Esophagus muscularis mucosa (tissue), 4 donors: ENCODE results near the gene CIITA. TPM values are rescaled to one million over a fixed set of nuclear protein-coding genes. Genes with fewer than 3 reads are reported as not detected.

Experiments used
- DNase-seq: peaks from one replicate; pipeline ENCODE4 v3.0.0-alpha.2; 2017; ENCODE audit errors: extremely low spot score
- H3K27ac ChIP-seq, 4 donors: fragments of 200-600 bp; sonication (generic); replicated peaks in 1 of 4; 1 replicate in 3 of 4; 2 replicates in 1 of 4; pipeline ENCODE4 v1.5.1; 2016 to 2019; ENCODE audit warnings: mild to moderate bottlenecking in 1 of 4
- H3K27me3 ChIP-seq, 4 donors: fragments of 200-600 bp; sonication (generic); one replicate each; pipeline versions ENCODE4 v1.5.1 to v1.6.0; 2016 to 2019
- H3K36me3 ChIP-seq, 4 donors: fragments of 200-600 bp; sonication (generic); one replicate each; pipeline ENCODE4 v1.5.1; 2016 to 2019
- H3K4me1 ChIP-seq, 4 donors: fragments of 200-600 bp; sonication (generic); one replicate each; pipeline ENCODE4 v1.5.1; 2016 to 2019
- H3K4me3 ChIP-seq, 4 donors: fragments of 200-600 bp; sonication (generic); 1 replicate in 2 of 4; 2 replicates in 2 of 4; pipeline ENCODE4 v1.5.1; 2016 to 2019; ENCODE audit warnings: mild to moderate bottlenecking in 4 of 4, moderate library complexity in 1 of 4
- H3K9me3 ChIP-seq, 4 donors: fragments of 200-600 bp; sonication (generic); 1 replicate in 3 of 4; 2 replicates in 1 of 4; pipeline ENCODE4 v1.5.1; 2016 to 2019
- CTCF ChIP-seq, 3 experiments: fragments of 200-600 bp in 2 of 3; fragments of 450-650 bp in 1 of 3; sonication (generic) in 2 of 3; IDR thresholded peaks; one replicate each; pipeline ENCODE4 v1.5.1; 2017 to 2019; ENCODE audit warnings: antibody characterized with exemption in 3 of 3, mild to moderate bottlenecking in 2 of 3, moderate library complexity in 1 of 3
- EP300 ChIP-seq: sonication (generic); formaldehyde crosslinking; IDR thresholded peaks from one replicate; pipeline ENCODE4 v1.6.1; 2017; ENCODE audit warnings: antibody characterized with exemption
- POLR2A ChIP-seq: fragments of 450-650 bp; IDR thresholded peaks from one replicate; pipeline ENCODE4 v1.6.1; 2017; ENCODE audit warnings: antibody characterized with exemption, moderate library complexity, mild to moderate bottlenecking, low read depth
- POLR2AphosphoS5 ChIP-seq, 2 donors: sonication (generic); formaldehyde crosslinking; IDR thresholded peaks; one replicate each; pipeline ENCODE4 v1.6.1; 2017; ENCODE audit warnings: antibody characterized with exemption in 2 of 2
- WGBS: methylation state at CpG from one replicate; pipeline ENCODE4 v1.1.5; 2018; 5-methylcytosine and 5-hydroxymethylcytosine counted together
- intact Hi-C: fragments of 100-400 bp; cut with DNase I; formaldehyde crosslinking; loops from one replicate; pipeline ENCODE4 v1.15.1; 2023
- total RNA-seq, 4 donors: library from RNA; depleted of rRNA; stranded (reverse); fragments of >200 nt; gene quantifications; one replicate each; pipeline versions ENCODE4 v1.1.0 to v1.2.1, GENCODE V29; 2016

Gene CIITA
- total RNA-seq, 4 donors from 2014 or later, result 6.8 to 11.2 (median 8.9) TPM

- Histone ChIP-seq H3K4me1 (no peaks in the 10 kb centered on the region), H3K36me3 (peaks cover 0 to 48% (median 21%) of the 10 kb centered on the region in 4 donors), H3K27me3 (no peaks in the 10 kb centered on the region), H3K9me3 (peaks cover 0 to 13% (median 3%) of the 10 kb centered on the region in 4 donors), H3K4me3 (no peak overlapping the region), H3K27ac (no peak overlapping the region)
- intact Hi-C loops, result no loop called here
- TF ChIP-seq POLR2A (no peak), POLR2AphosphoS5 (IDR thresholded peaks at IDR 0.05) (no peak), EP300 (no peak), CTCF (IDR thresholded peaks at IDR 0.05) (no peak)
- 89% methylated on average over 28 of the region's 46 CpGs for WGBS
- DNase-seq, result no peak
These were observed 30.1 kb downstream of the CIITA start for GRCh38 chr16:10906914-10907756.

GRCh38 chr16:10907757-10908045 lies 30.7 kb downstream of the CIITA start:
- peaks cover 0 to 43% (median 18%) of the 10 kb centered on the region in 4 donors for H3K36me3 ChIP-seq
- H3K27ac ChIP-seq, result no peak overlapping the region
- WGBS, result 94% methylated on average over 12 of the region's 21 CpGs
- intact Hi-C loops, result no loop called here
- H3K9me3 ChIP-seq, result peaks cover 0 to 8% (median 3%) of the 10 kb centered on the region in 4 donors
- no peaks in the 10 kb centered on the region for H3K4me1 ChIP-seq
- H3K4me3 ChIP-seq, result no peak overlapping the region
- H3K27me3 ChIP-seq, result no peaks in the 10 kb centered on the region
- TF ChIP-seq POLR2A (no peak), EP300 (no peak), CTCF (IDR thresholded peaks at IDR 0.05) (no peak), POLR2AphosphoS5 (IDR thresholded peaks at IDR 0.05) (no peak)
- no peak for DNase-seq

- no peak overlapping the region for H3K27ac ChIP-seq
- no peaks in the 10 kb centered on the region for H3K27me3 ChIP-seq
- intact Hi-C loops, result loop anchor here (10.0 kb wide), 1 partner anchor 336 kb away; no protein-coding TSS in a partner anchor
- TF ChIP-seq POLR2A (no peak), EP300 (no peak), POLR2AphosphoS5 (IDR thresholded peaks at IDR 0.05) (no peak), CTCF (IDR thresholded peaks at IDR 0.05) (no peak)
- no peak overlapping the region for H3K4me3 ChIP-seq
- no peaks in the 10 kb centered on the region for H3K4me1 ChIP-seq
- no peaks in the 10 kb centered on the region for H3K9me3 ChIP-seq
- no peak for DNase-seq
- H3K36me3 ChIP-seq, result peaks cover 0 to 26% (median 9%) of the 10 kb centered on the region in 4 donors
These were observed 34.3 kb downstream of the CIITA start for GRCh38 chr16:10911267-10911666.

- Histone ChIP-seq H3K36me3 (peaks cover 0 to 5% (median 0%) of the 10 kb centered on the region in 4 donors), H3K4me3 (no peak overlapping the region), H3K27ac (no peak overlapping the region), H3K9me3 (no peaks in the 10 kb centered on the region), H3K4me1 (peaks cover 17 to 29% (median 24%) of the 10 kb centered on the region in 4 donors), H3K27me3 (no peaks in the 10 kb centered on the region)
- WGBS, result 65% methylated on average over 3 of the region's 3 CpGs
- no peak for TF ChIP-seq POLR2AphosphoS5 (IDR thresholded peaks at IDR 0.05)
- no peak for TF ChIP-seq POLR2A
- no peak for TF ChIP-seq CTCF (IDR thresholded peaks at IDR 0.05)
- TF ChIP-seq EP300, result no peak
- intact Hi-C loops, result loop anchor here (5.0 to 10.0 kb wide), 4 partner anchors 89 to 404 kb away; partner anchors contain the start of gene NUBP1
- no peak for DNase-seq
These were observed 39.5 kb downstream of the CIITA start for GRCh38 chr16:10916534-10916933.
